Head of caudate nucleus (tissue), 42 donors: ENCODE results near the gene DOK4.

Source experiments
- DNase-seq, 42 donors: peaks; one replicate each; pipeline versions ENCODE4 v3.0.0 to v3.0.0-alpha.2; 2020 to 2021; ENCODE audit warnings: mixed read lengths in 7 of 42
- intact Hi-C: fragments of 100-400 bp; cut with DNase I; formaldehyde crosslinking; loops from one replicate; pipeline ENCODE4 v1.15.0; 2022

The DOK4 gene

DNA sequence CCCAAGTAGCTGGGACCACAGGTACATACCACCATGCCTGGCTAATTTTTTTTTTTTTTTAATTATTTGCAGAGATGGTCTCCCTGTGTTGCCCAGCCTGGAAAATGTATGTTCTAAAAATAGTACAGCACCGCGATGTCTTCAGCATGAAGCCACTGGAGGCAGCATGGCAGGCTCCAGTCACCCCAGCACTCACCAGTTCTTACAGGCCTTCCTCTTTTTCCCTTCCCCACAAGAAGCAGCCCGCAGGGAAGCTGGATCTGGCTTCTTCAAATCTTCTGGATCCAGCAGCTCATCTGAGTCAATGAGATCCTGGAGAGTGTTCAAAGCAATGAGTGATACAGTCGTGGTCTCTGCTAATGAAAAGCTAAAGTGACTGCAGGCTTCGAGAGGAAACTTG is 55.3 kb downstream of the DOK4 start:
- intact Hi-C loops = no loop called here

DNA sequence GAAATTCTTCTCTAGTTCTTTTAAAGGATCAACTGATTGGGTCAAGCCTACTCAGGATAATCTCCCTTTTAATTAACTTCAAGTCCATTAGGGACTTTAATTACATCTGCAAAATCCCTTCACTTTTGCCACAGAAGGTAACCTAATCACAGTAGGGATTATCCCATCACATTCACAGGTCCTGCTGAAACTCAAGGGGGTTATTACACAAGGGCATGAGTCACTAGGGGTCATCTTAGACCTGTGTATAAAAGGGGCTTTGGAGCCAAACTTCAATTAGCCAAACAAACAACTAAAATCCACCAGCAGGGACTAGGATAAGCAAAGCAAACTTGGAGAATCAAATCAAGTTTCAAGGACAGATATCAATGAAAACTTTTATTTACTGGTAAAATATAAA is 58.5 kb downstream of the DOK4 start:
- intact Hi-C loops = no loop called here
- no peak for DNase-seq

More for the DNA sequence above, 55.3 kb downstream of the DOK4 start:
- no peak for DNase-seq

DNA sequence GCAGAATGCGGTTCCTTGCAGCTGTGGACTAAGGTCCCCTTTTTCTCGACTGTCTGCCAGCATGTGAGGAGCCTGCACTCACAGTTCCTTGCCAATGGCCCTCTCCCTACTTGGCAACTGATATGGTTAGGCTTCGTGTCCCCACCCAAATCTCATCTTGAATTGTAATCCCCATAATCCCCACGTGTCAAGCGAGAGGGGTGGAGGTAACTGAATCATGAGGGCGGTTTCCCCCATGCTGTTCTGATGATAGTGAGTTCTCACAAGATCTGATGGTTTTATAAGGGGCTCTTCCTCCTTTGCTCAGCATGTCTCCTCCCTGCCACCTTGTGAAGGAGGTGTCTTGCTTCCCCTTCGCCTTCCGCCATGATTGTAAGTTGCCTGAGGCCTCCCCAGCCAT is 59.0 kb downstream of the DOK4 start:
- no peak for DNase-seq
- intact Hi-C loops = no loop called here

DNA sequence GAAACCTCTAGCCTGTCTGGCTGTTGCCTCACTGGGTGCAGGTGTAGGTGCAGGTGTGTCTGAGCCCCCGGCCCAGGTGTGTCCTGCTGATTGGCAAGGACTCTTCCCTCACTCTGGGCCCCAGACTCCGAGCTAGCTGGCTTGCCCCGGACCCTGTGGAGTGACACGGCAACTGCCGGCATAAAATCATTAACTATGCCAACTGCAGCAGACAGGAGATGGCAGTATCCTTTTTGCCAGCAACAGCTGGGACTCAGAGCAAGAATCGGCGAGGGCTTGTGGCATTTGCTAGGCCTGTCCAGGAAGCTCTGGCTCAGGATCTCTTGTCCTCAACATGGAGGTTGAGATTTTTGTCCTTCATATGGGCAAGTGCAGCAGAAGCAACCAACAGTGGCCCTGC is 59.9 kb downstream of the DOK4 start:
- intact Hi-C loops = no loop called here
- DNase-seq = no peak

DNA sequence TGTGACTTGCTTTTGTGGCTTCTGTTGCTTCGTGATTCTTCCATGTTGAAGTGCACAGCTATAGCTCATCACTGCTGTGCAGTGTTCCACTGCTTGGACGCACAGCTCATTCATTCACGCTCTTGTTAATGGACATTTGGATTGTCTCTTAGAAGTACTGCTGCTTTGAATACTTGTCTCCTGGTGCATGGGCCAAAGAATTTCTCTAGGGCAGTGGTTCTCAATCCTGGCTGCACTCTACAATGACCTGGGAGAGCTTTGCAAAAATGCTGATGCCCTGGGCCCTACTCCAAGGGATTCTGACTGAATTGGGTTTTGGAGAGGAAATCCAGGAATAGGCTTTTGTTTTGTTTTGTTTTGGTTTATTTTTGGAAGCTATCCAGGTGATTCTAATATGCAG is 61.7 kb downstream of the DOK4 start:
- peak in 1 of 42 donors; percentile 26 for DNase-seq
- intact Hi-C loops = no loop called here

DNA sequence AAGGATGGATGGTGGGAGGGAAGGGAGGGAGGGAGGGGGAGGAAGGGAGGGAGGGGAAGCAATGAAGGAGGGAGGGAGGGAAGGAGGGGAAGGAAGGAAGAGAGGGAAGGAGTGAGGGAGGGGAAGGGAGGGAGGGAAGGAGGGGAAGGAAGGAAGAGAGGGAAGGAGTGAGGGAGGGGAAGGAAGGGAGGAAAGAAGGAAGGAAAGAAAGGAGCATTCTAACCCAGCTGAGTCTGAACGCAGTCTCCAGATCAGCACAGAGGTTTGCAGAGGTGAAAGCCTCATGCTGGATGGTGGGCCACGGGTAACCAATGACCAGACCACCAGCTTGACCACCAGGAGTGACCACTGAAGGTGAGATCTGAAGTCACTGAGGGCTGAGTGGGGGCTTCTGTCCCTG is 63.1 kb downstream of the DOK4 start:
- intact Hi-C loops = no loop called here
- peak in 1 of 42 donors; percentile 26 for DNase-seq

DNA sequence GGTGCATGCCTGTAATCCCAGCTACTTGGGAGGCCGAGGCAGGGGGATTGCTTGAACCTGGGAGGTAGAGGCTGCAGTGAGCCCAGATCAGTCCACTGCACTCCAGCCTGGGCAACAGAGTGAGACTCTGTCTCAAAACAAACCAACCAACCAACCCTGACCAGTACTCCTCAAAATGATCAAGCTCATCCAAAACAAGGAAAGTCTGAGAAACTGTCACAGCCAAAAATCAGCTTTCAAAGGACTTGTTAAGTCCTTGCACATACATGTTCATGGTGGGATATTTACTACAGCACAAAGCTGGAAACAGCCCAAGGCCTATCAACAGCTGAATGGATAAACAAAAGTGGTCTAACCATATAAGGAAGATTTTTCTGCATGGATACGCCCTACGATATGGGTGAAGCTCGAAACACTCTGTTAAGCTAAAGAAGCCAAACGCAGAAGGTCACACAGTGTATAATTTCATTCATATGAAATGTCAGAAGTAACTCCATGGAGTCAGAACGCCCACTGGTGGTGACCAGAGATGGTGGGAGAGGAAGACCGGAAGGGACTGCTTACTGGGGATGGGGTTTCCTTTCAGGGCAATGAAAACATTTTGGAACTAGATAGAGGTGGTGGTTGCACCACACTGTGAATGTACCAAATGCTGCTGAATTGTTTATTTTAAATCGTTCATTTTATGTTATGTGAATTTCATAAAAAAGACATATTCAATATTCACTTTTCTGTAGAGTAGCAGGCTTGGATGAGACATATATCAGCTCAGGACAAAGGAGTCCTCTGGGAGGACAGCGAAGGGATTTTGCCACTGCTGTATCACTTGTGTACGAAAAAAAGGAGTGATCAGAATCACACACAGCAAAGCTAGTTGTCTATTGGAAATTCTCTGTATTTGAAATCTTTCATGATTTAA is 64.0 kb downstream of the DOK4 start:
- intact Hi-C loops = no loop called here
- DNase-seq = peak in 20 of 42 donors; percentile 33 to 77 (median 49)
